ENCODE measurements around the gene SLC29A4.

DNA sequence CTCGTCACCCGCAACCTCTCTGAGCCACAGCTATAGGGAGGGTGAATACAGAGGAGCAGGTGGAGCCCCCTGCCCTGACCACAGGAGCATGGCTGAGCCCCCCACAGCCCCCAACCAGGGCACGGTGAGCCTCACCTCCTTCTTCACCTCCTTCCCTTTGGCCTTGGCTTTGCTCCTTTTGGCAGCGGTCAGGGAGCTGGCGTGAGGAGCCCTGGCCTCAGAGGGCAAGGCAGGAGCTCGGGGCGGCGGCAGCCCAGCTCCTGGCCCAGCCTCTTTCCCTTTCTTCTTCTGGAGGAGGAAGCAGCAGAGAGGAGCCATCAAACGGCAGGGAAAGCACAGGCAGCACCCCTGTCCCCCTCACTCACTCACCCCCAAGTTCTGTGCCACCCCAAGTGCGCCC lies 42.2 kb downstream of the SLC29A4 start:
- TF ChIP-seq, protein P1, sequence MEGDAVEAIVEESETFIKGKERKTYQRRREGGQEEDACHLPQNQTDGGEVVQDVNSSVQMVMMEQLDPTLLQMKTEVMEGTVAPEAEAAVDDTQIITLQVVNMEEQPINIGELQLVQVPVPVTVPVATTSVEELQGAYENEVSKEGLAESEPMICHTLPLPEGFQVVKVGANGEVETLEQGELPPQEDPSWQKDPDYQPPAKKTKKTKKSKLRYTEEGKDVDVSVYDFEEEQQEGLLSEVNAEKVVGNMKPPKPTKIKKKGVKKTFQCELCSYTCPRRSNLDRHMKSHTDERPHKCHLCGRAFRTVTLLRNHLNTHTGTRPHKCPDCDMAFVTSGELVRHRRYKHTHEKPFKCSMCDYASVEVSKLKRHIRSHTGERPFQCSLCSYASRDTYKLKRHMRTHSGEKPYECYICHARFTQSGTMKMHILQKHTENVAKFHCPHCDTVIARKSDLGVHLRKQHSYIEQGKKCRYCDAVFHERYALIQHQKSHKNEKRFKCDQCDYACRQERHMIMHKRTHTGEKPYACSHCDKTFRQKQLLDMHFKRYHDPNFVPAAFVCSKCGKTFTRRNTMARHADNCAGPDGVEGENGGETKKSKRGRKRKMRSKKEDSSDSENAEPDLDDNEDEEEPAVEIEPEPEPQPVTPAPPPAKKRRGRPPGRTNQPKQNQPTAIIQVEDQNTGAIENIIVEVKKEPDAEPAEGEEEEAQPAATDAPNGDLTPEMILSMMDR (IDR thresholded peaks at IDR 0.05 in 8 of 11, conservative IDR thresholded peaks at IDR 0.05 in 3 of 11): no peak
- TF ChIP-seq POLR2A (IDR thresholded peaks at IDR 0.05) (no peak), POLR2AphosphoS5 (IDR thresholded peaks at IDR 0.05) (no peak)

Data from spleen (tissue), 7 donors.